HG02610 (cell line): ENCODE results near the gene NNAT.
"Not testable (repeated sequence)": the region's sequence is repeated elsewhere in the genome, so short reads cannot be mapped to it uniquely, and the experiment has no call there.

Experiments
- ATAC-seq: cut with Tn5 transposase; IDR thresholded peaks from one replicate; pipeline ENCODE4 v1.9.1; 2021; ENCODE audit warnings: mild to moderate bottlenecking, moderate library complexity; ENCODE audit not compliant: unreplicated experiment

Gene NNAT

GRCh38 chr20:37539424-37539823, 18.4 kb downstream of the NNAT start:
- no peak for ATAC-seq

- ATAC-seq = no peak
Observed at GRCh38 chr20:37540001-37540400, 19.0 kb downstream of the NNAT start.

DNA sequence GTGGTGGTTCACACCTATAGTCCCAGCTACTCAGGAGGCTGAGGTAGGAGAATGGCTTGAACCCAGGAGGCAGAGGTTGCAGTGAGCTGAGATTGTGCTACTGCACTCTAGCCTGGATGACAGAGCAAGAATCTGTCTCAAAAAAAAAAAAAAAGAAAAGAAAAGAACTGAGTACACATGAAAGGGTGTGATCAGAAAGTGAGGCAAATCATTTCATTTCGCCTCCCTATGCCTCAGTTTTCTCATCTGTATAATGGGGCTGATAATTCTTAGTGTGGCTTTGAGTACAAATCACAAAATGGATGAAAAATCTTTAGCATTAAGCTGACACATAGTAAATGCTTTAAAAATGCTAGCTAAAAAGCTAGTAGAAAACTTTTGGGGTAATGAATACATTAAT, 19.8 kb downstream of the NNAT start:
- ATAC-seq = not testable (repeated sequence)

DNA sequence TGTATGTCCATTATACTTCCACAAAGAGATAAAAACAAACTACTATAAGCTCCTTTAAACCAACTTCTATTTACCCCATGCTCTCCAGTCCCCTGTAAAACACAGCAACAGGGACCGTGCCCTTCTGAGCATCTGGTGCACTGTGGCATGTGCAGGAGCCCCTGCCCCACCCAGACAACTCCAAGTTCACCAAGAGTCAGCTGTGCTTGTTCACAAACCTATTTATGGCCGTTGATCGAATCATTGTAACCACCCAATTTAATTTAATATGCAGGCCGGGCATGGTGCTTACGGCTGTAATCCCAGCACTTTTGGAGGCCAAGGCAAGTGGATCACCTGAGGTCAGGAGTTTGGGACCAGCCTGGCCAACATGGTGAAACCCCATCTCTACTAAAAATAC, 20.3 kb downstream of the NNAT start:
- ATAC-seq = no peak

DNA sequence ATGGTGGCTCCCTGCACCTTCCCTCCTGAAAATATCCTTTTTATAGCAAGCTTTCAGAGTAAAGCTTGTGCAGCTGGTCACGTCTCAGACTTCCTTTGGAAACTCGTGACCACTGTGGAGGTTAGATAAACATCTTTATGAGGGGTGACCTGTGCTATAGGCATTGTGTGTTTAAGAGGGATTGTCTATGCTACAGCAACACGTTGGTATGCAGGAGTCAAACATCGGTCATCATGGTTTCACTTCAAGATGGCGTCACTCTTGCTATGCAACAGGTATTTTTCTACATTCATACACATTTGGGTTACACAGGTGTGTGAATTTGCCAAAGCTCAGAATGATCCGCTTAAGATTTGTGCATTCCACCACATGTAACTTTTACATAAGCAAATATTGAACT, 21.2 kb downstream of the NNAT start:
- no peak for ATAC-seq

GRCh38 chr20:37543828-37544227, 22.8 kb downstream of the NNAT start:
- no peak for ATAC-seq

- ATAC-seq = no peak
Observed at GRCh38 chr20:37544386-37544785, 23.3 kb downstream of the NNAT start.

DNA sequence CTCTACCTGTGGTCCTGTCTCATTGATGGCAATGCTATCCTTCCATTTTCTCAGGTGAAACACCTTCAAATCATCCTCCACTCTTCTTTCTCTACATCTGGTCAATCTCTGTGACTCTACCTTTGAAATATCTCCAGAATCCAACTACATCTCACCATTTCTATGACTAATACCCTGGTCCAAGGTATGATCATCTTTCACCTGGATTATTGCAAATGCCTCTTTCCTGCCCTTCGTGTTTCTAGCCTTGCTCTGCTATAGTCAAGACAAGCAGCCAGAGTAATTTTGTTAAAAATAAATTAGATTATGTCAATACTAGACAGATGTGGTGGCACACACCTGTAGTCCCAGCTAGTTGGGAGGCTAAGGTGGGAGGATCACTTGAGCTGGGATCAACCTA, 24.5 kb downstream of the NNAT start:
- ATAC-seq = no peak

DNA sequence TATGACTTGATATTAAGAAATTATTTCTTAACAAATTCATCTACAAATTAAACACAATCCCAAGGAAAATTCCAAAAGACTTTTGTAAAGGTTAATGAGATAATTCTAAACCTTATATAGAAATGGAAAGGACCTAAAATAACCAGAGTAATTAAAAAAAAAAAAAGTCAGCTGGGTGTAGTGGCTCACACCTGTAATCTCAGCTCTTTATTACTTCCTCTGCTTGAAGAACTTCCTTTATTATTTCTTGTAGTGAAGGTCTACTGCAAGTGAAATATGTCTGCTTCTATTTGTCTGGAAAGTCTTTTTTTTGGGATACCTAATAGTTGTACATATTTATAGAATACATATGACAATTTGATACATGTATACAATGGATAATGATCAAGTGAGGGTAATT, 26.9 kb downstream of the NNAT start:
- no peak for ATAC-seq

GRCh38 chr20:37550101-37550920, 29.3 kb downstream of the NNAT start:
- not testable (repeated sequence) for ATAC-seq

- ATAC-seq = not testable (repeated sequence)
Observed at GRCh38 chr20:37551660-37552059, 30.6 kb downstream of the NNAT start.

DNA sequence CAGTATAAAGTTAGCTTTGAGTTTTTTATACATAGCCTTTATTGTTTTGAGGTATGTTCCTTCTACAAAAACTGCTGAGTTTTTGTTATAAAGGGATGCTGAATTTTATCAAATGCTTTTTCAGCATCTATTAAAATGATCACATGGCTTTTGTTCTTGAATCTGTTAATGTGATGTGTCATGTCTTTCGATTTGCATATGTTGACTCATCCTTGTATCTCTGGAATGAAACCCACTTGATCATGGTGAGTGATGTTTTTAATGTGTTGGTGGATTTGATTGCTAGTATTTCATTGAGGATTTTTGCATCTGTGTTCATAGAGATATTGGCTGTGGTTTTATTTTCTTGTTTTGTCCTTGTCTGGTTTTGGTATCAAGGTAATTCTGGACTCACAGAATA, 31.4 kb downstream of the NNAT start:
- no peak for ATAC-seq

GRCh38 chr20:37554721-37555298, 33.8 kb downstream of the NNAT start:
- not testable (repeated sequence) for ATAC-seq

DNA sequence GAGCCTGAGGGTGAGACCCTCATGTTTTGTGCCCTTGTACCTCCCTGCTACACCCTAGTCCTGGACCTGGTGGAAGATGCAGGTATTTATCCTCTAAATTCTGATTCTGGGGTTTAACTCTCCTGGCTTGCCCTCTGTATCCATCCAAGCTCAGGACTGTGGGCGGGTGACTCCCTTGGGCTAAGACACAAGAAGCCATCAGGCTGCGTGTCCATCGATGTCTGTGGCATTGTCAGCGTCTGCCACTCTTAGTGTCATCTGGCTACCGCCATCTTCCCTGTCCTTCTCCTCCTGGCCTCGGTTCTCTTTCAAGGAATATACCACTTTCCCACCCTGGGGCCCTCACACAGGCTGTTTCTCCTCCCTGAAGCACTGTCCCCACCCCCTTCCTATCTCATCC, 35.5 kb downstream of the NNAT start:
- ATAC-seq = no peak

- ATAC-seq = no peak
Observed at GRCh38 chr20:37558306-37558705, 37.3 kb downstream of the NNAT start.

- no peak for ATAC-seq
Observed at GRCh38 chr20:37558779-37559178, 37.7 kb downstream of the NNAT start.

GRCh38 chr20:37559312-37560027, 38.4 kb downstream of the NNAT start:
- ATAC-seq = no peak

DNA sequence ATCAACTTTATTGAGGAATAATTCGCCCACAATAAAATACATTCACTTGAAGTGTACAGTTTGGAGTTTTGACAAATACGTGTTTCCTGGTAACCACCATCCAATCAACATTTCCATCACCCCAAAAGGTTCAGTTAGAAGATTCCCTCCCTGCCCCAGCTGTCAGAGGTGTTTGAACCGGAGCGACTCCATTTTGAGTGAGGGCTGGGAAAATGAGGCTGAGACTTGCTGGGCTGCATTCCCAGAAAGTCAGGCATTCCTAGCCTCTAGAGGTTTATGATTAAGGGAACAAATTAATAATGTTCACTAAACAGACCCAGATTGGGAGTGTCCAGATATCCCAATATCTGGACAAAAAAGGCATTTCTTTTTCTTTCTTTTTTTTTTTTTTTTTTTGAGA, 39.6 kb downstream of the NNAT start:
- no peak for ATAC-seq

GRCh38 chr20:37562695-37563480, 41.8 kb downstream of the NNAT start:
- no peak for ATAC-seq

- ATAC-seq = no peak
Observed at GRCh38 chr20:37564016-37564387, 43.0 kb downstream of the NNAT start.

DNA sequence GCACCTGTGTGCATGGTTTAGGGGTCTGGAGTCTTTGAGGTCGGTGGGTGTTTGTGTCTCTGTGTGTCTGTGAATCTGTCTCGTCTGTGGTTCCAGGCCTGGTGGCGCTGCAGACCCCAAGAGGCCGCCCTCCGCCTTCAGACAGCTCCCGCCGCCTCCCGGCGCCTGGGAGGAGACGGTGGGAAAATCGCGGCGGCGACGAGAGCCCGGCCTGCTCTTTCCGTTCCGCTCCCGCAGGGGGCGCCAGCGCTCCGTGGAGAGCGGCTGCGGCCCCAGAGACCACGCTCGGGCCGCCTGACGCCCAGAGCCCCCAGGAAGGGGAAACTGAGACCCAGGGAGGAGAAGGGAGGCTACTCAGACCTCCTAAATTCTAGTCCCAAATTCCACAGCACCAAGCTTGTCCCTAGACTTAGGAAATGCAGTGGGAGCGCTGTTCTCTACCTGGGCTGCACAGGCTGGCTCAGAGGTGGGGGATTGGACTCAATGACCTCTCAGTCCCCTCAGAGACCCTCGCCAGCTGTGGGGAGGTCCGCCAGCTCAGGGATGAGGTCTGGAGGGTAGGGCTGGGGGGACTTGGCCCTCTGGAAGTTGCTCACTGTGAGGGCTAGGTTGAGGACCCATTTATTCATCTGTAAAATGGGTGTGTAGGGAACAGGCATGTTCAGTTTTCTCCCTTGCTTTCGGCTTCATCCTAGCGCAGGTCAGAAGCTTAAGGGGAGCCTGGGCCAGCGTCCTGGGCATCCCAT, 43.5 kb downstream of the NNAT start:
- ATAC-seq = no peak
